Nephron progenitor cell (in vitro differentiated cells): ENCODE data around the gene DIP2C.
A peak's percentile ranks its signal among the peaks of the same experiment; 100 is the strongest.
"Not testable (repeated sequence)": the region's sequence is repeated elsewhere in the genome, so short reads cannot be mapped to it uniquely, and the experiment has no call there.

ENCODE experiments used
- DNase-seq: peaks from one replicate; pipeline ENCODE4 v3.0.0; 2021
- H3K27ac Mint-ChIP-seq: 2 replicates; pipeline ENCODE4 v1.8.0; 2021; ENCODE audit warnings: mild to moderate bottlenecking, moderate library complexity, mixed read lengths
- H3K27me3 Mint-ChIP-seq: 2 replicates; pipeline ENCODE4 v1.8.0; 2021; ENCODE audit warnings: mild to moderate bottlenecking, low read depth, mixed read lengths; ENCODE audit not compliant: poor library complexity
- H3K36me3 Mint-ChIP-seq: 2 replicates; pipeline ENCODE4 v1.8.0; 2021; ENCODE audit warnings: low read depth, mixed read lengths
- H3K4me1 Mint-ChIP-seq: 2 replicates; pipeline ENCODE4 v1.8.0; 2021; ENCODE audit warnings: mixed read lengths
- H3K4me3 Mint-ChIP-seq: 2 replicates; pipeline ENCODE4 v1.8.0; 2021; ENCODE audit warnings: mild to moderate bottlenecking, moderate library complexity, mixed read lengths
- H3K9me3 Mint-ChIP-seq: 2 replicates; pipeline ENCODE4 v1.8.0; 2021; ENCODE audit warnings: mild to moderate bottlenecking, moderate library complexity, mixed read lengths
- CTCF ChIP-seq: fragments of 200-600 bp; sonication (generic); IDR thresholded peaks from 2 replicates; pipeline ENCODE4 v1.5.0; 2021; ENCODE audit warnings: antibody characterized with exemption

Gene DIP2C

GRCh38 chr10:396107-396506 is 293.4 kb downstream of the DIP2C start:
- Mint-ChIP-seq H3K27me3 (no peaks in the 10 kb centered on the region), H3K36me3 (peaks cover 23% of the 10 kb centered on the region), H3K4me1 (peaks cover 10% of the 10 kb centered on the region), H3K4me3 (no peak overlapping the region), H3K9me3 (no peaks in the 10 kb centered on the region), H3K27ac (no peak overlapping the region)
- DNase-seq = no peak
- no peak for TF ChIP-seq CTCF

- no peak overlapping the region for H3K27ac Mint-ChIP-seq
- peaks cover 10% of the 10 kb centered on the region for H3K4me1 Mint-ChIP-seq
- H3K9me3 Mint-ChIP-seq = no peaks in the 10 kb centered on the region
- H3K27me3 Mint-ChIP-seq = no peaks in the 10 kb centered on the region
- TF ChIP-seq CTCF = no peak
- peaks cover 23% of the 10 kb centered on the region for H3K36me3 Mint-ChIP-seq
- DNase-seq = no peak
- H3K4me3 Mint-ChIP-seq = no peak overlapping the region
Observed at GRCh38 chr10:395665-396064, 293.8 kb downstream of the DIP2C start.

GRCh38 chr10:394439-395101 is 294.9 kb downstream of the DIP2C start:
- not testable (repeated sequence) for DNase-seq, H3K9me3 Mint-ChIP-seq, H3K27me3 Mint-ChIP-seq, H3K4me1 Mint-ChIP-seq, H3K27ac Mint-ChIP-seq, H3K4me3 Mint-ChIP-seq
- peaks cover 30% of the 10 kb centered on the region for H3K36me3 Mint-ChIP-seq

GRCh38 chr10:393787-394438 is 295.6 kb downstream of the DIP2C start:
- no peaks in the 10 kb centered on the region for H3K9me3 Mint-ChIP-seq
- H3K4me1 Mint-ChIP-seq = peaks cover 13% of the 10 kb centered on the region
- H3K27me3 Mint-ChIP-seq = no peaks in the 10 kb centered on the region
- no peak for DNase-seq
- peak overlapping the region; percentile 32 for H3K27ac Mint-ChIP-seq
- H3K36me3 Mint-ChIP-seq = peaks cover 31% of the 10 kb centered on the region
- TF ChIP-seq CTCF = no peak
- H3K4me3 Mint-ChIP-seq = no peak overlapping the region

GRCh38 chr10:393106-393745 is 296.2 kb downstream of the DIP2C start:
- DNase-seq = no peak
- H3K9me3 Mint-ChIP-seq = no peaks in the 10 kb centered on the region
- peaks cover 35% of the 10 kb centered on the region for H3K36me3 Mint-ChIP-seq
- no peak overlapping the region for H3K4me3 Mint-ChIP-seq
- peak overlapping the region; percentile 31 for H3K27ac Mint-ChIP-seq
- no peaks in the 10 kb centered on the region for H3K27me3 Mint-ChIP-seq
- no peak for TF ChIP-seq CTCF
- peaks cover 20% of the 10 kb centered on the region for H3K4me1 Mint-ChIP-seq

GRCh38 chr10:392705-393037 is 296.8 kb downstream of the DIP2C start:
- peaks cover 40% of the 10 kb centered on the region for H3K36me3 Mint-ChIP-seq
- no peaks in the 10 kb centered on the region for H3K27me3 Mint-ChIP-seq
- no peak for TF ChIP-seq CTCF
- H3K4me1 Mint-ChIP-seq = peaks cover 20% of the 10 kb centered on the region
- peak overlapping the region; percentile 31 for H3K27ac Mint-ChIP-seq
- no peak for DNase-seq
- H3K9me3 Mint-ChIP-seq = no peaks in the 10 kb centered on the region
- H3K4me3 Mint-ChIP-seq = no peak overlapping the region
